Spleen (tissue), 7 donors: Measurements from ENCODE around the gene WDR90.

ENCODE experiments used
- CTCF ChIP-seq, 11 experiments: fragments of 200-600 bp in 7 of 11; fragments of 450-650 bp in 4 of 11; sonication (generic) in 4 of 11; IDR thresholded peaks in 8 of 11; conservative IDR thresholded peaks in 3 of 11; 1 replicate in 7 of 11; 2 replicates in 4 of 11; pipeline versions ENCODE4 v1.4.0 to v1.8.0; 2016 to 2021; ENCODE audit warnings: antibody characterized with exemption in 11 of 11, inconsistent platforms in 4 of 11, mild to moderate bottlenecking in 1 of 11
- POLR2A ChIP-seq, 3 donors: fragments of 450-650 bp; IDR thresholded peaks; one replicate each; pipeline ENCODE4 v1.5.1; 2017; ENCODE audit warnings: antibody characterized with exemption in 3 of 3, mild to moderate bottlenecking in 1 of 3
- POLR2AphosphoS5 ChIP-seq, 3 donors: sonication (generic); formaldehyde crosslinking; IDR thresholded peaks; one replicate each; pipeline ENCODE4 v1.5.1; 2017; ENCODE audit warnings: antibody characterized with exemption in 3 of 3
- donor health status: DM: no; HTN: no; CAD: no; lungs with moderate emphysema.
- donor health status: DM: no; HTN: no; CAD: no.
- donor health status: DM: no; HTN: no; CAD: no.

GRCh38 chr16:711548-712320 lies 62.6 kb downstream of the WDR90 start:
- peak; percentile 76 to 99 (median 95) for TF ChIP-seq CTCF (IDR thresholded peaks at IDR 0.05 in 8 of 11, conservative IDR thresholded peaks at IDR 0.05 in 3 of 11)
- TF ChIP-seq POLR2AphosphoS5 (IDR thresholded peaks at IDR 0.05) = peak; percentile 54 to 77 (median 67)
- no peak for TF ChIP-seq POLR2A (IDR thresholded peaks at IDR 0.05)
